DMS53 (cell line): ENCODE results near the gene AGXT.
A peak's percentile ranks its signal among the peaks of the same experiment; 100 is the strongest.

Experiments
- DNase-seq: peaks from one replicate; lab custom pipeline; 2025; lab: John Stamatoyannopoulos, UW

Gene AGXT

GRCh38 chr2:240899468-240899865 is 30.8 kb downstream of the AGXT start:
- DNase-seq = no peak

- no peak for DNase-seq
These were observed 31.7 kb downstream of the AGXT start for GRCh38 chr2:240900141-240900860.

- no peak for DNase-seq
These were observed 33.5 kb downstream of the AGXT start for GRCh38 chr2:240901986-240902614.

- no peak for DNase-seq
These were observed 34.0 kb downstream of the AGXT start for GRCh38 chr2:240902615-240903041.

GRCh38 chr2:240903191-240904060 is 34.8 kb downstream of the AGXT start:
- no peak for DNase-seq

GRCh38 chr2:240904216-240905175 is 35.9 kb downstream of the AGXT start:
- no peak for DNase-seq

- peak; percentile 77 for DNase-seq
These were observed 36.7 kb downstream of the AGXT start for GRCh38 chr2:240905176-240905781.

GRCh38 chr2:240906141-240906910 is 37.7 kb downstream of the AGXT start, which contains the start of gene CROCC2:
Gene CROCC2, plus strand, starts transcription at chr2:240906336. Its CDS starts 178 bp downstream, at chr2:240906514.
- DNase-seq = peak; percentile 94

- DNase-seq = peak; percentile 80
These were observed 38.4 kb downstream of the AGXT start for GRCh38 chr2:240906911-240907590.

GRCh38 chr2:240909216-240909974 is 40.8 kb downstream of the AGXT start:
- peak; percentile 33 for DNase-seq

- no peak for DNase-seq
These were observed 43.1 kb downstream of the AGXT start for GRCh38 chr2:240911641-240912265.

- DNase-seq = peak; percentile 40
These were observed 44.5 kb downstream of the AGXT start for GRCh38 chr2:240912878-240913809.

GRCh38 chr2:240913810-240914644 is 45.4 kb downstream of the AGXT start:
- DNase-seq = peak; percentile 58

GRCh38 chr2:240914645-240915525 is 46.3 kb downstream of the AGXT start:
- no peak for DNase-seq
